Cardiac fibroblast (primary cell): ENCODE measurements around the gene ARID4B.
"Not testable (repeated sequence)": the region's sequence is repeated elsewhere in the genome, so short reads cannot be mapped to it uniquely, and the experiment has no call there.

Source experiments
- DNase-seq, 2 donors: peaks; one replicate each; pipeline versions ENCODE4 v3.0.0 to v3.0.0-alpha.2; 2010; ENCODE audit warnings: low read depth in 2 of 2
- H3K4me3 ChIP-seq, 2 donors: replicated peaks in 1 of 2; 1 replicate in 1 of 2; 2 replicates in 1 of 2; pipeline ENCODE4 v1.5.1; 2011; ENCODE audit warnings: low read depth in 2 of 2, low read length in 2 of 2, mild to moderate bottlenecking in 2 of 2, moderate library complexity in 1 of 2
- TF ChIP-seq, protein P1 (sequence below): IDR thresholded peaks from one replicate; pipeline ENCODE4 v1.5.1; 2011; ENCODE audit warnings: low read depth, mild to moderate bottlenecking, low read length, inconsistent platforms

ARID4B gene

DNA sequence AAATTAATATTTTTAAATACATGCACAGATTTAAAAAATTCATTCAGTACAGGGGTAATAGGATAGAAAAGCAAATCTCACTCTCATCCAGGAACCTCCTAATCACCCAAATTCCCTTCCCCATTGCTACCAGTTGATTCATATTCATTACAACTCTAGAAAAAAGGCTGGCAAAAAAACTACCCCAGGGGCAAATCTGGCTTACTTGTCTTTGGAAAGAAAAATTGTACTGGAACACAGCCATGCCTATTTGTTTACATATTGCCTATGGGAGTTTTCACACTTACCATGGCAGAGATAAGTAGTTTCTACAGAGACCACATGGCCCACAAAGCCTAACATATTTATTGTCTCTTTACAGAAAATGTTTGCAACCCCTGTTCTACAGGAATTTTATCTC lies 158.0 kb downstream of the ARID4B start:
- H3K4me3 ChIP-seq, result no peak overlapping the region
- no peak for DNase-seq
- TF ChIP-seq, protein P1, sequence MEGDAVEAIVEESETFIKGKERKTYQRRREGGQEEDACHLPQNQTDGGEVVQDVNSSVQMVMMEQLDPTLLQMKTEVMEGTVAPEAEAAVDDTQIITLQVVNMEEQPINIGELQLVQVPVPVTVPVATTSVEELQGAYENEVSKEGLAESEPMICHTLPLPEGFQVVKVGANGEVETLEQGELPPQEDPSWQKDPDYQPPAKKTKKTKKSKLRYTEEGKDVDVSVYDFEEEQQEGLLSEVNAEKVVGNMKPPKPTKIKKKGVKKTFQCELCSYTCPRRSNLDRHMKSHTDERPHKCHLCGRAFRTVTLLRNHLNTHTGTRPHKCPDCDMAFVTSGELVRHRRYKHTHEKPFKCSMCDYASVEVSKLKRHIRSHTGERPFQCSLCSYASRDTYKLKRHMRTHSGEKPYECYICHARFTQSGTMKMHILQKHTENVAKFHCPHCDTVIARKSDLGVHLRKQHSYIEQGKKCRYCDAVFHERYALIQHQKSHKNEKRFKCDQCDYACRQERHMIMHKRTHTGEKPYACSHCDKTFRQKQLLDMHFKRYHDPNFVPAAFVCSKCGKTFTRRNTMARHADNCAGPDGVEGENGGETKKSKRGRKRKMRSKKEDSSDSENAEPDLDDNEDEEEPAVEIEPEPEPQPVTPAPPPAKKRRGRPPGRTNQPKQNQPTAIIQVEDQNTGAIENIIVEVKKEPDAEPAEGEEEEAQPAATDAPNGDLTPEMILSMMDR, result no peak

DNA sequence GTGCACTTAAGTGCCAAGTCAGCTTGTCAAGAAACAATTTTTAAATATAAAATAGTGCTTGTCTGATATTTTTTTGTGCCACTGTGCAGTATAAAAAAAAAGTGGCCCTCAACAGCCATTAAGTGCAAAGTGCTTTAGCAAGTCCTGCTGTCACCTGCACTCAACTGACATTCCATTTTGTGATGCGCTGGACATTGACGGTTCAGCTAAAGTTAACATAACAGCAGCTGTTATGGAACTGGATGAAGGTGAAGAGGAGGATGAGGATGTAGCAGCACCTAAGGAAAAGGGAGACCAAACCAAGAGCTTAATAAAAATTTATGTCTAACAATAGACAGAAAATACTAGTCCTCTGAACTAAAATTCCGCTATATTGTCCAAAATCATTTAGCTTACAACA lies 159.6 kb downstream of the ARID4B start:
- TF ChIP-seq, protein P1, result no peak
- DNase-seq, result no peak
- H3K4me3 ChIP-seq, result no peak overlapping the region

DNA sequence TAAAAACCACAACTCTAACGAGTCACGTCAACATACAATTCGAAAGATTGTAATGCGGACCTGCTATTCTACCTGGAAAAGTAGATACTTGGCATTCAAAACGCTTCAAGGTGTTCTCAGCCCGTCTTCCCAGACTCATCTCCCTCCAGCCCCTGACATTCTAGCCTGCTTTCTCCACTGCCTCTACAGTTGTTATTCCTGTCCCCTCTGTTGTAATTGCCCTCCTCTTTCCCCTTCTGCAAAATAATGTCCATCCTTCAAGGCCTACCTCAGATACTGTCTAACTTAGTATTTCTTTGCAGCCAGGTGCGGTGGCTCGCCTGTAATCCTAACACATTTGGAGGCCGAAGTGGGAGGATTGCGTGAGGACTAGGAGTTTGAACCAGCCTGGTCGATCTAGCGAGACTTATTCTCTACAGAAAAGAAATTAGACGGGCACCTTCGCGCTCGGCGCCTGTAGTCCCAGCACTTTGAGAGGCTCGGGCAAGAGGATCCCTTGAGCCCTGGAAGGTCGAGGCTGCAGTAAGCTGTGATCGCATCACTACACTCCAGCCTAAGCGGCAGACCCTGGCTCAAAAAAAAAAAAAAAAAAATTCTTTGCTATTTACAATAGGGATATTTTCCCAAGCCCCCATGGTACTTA lies 166.2 kb downstream of the ARID4B start:
- DNase-seq, result no peak
- TF ChIP-seq, protein P1, result no peak
- H3K4me3 ChIP-seq, result peak overlapping the region; percentile 74 to 82

- peak within 1 kb of the TSS; percentile 74 to 82 for H3K4me3 ChIP-seq
- TF ChIP-seq, protein P1, result peak; percentile 23
- peak; percentile 90 to 92 for DNase-seq
Measured at GRCh38 chr1:235160957-235161684, 166.9 kb downstream of the ARID4B start, which contains the start of gene RBM34. Gene RBM34 (minus strand): TSS chr1:235161250. CDS start chr1:235161226, 24 bp downstream.

DNA sequence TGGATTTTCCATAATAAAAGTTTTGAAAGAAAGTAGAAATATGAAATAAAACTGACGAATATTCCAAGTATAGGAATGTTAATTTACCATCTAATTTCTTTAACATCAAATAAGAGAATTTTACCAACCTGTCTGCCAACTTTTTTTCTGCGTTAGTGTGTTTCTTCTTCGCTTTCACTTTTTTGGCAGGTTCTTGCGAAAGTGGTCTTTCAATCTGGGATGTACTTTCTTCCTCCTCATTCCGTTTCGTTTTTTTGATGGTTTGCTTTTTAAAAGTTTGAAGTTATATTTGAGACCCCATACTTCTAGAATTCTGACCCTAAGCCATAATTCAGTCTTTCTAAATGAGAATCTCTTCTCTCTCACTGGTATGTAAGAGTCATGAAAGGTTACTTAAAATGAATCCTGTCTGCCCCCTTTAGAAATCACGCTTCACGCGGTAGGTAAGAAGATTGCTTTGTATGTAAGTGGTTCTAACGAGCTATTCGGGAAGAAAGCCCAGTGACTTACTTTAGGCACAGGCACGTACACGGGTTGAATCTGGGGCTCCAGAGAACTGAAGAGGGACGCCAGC lies 167.5 kb downstream of the ARID4B start:
- H3K4me3 ChIP-seq, result peak overlapping the region; percentile 74 to 82
- peak; percentile 67 to 77 for DNase-seq
- TF ChIP-seq, protein P1, result no peak

GRCh38 chr1:235159930-235160329 lies 168.0 kb downstream of the ARID4B start:
- DNase-seq, result not testable (repeated sequence)
- H3K4me3 ChIP-seq, result peak overlapping the region; percentile 74 to 82

DNA sequence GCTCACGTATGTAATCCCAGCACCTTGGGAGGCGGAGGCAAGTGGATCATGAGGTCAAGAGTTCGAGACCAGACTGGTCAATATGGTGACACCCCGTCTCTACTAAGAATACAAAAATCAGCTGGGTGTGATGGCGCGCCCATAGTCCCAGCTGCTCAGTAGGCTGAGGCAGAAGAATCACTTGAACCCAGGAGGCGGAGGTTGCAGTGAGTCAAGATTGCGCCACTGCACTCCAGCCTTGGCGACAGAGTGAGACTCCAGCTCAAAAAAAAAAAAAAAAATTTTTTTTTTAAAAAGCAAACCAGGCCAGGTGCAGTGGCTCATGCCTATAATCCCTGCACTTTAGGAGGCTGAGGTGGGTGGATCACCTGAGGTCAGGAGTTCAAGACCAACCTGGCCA lies 168.7 kb downstream of the ARID4B start:
- H3K4me3 ChIP-seq, DNase-seq: not testable (repeated sequence)
